GM20431 (cell line): Measurements from ENCODE around the gene COMMD1.
"Not testable (repeated sequence)": the region's sequence is repeated elsewhere in the genome, so short reads cannot be mapped to it uniquely, and the experiment has no call there.

Experiments
- in situ Hi-C: fragments of 300-500 bp; cut with MseI, MboI; formaldehyde crosslinking; loops from one replicate; pipeline ENCODE4 v1.15.0; 2020; ENCODE audit warnings: low sequenced_read_pairs; ENCODE audit not compliant: unreplicated experiment

COMMD1 gene

GRCh38 chr2:61920548-61920947 is 15.1 kb downstream of the COMMD1 start:
- in situ Hi-C loops, result loop anchor here (25.0 kb wide), 1 partner anchor 492 kb away; no protein-coding TSS in a partner anchor

- in situ Hi-C loops, result loop anchor here (25.0 kb wide), 1 partner anchor 490 kb away; no protein-coding TSS in a partner anchor
Observed at GRCh38 chr2:61922714-61923113, 17.2 kb downstream of the COMMD1 start.

GRCh38 chr2:61924895-61925663 is 19.6 kb downstream of the COMMD1 start:
- in situ Hi-C loops, result loop anchor here (25.0 kb wide), 2 partner anchors 487 to 837 kb away; no protein-coding TSS in a partner anchor

GRCh38 chr2:61926531-61927477 is 21.3 kb downstream of the COMMD1 start:
- in situ Hi-C loops, result loop anchor here (25.0 kb wide), 1 partner anchor 835 kb away; no protein-coding TSS in a partner anchor

- in situ Hi-C loops, result loop anchor here (25.0 kb wide), 1 partner anchor 833 kb away; no protein-coding TSS in a partner anchor
Observed at GRCh38 chr2:61928826-61929461, 23.5 kb downstream of the COMMD1 start.

GRCh38 chr2:61937098-61937497 is 31.6 kb downstream of the COMMD1 start:
- in situ Hi-C loops, result loop anchor here (25.0 kb wide), 1 partner anchor 825 kb away; no protein-coding TSS in a partner anchor

GRCh38 chr2:61937886-61938285 is 32.4 kb downstream of the COMMD1 start:
- in situ Hi-C loops, result loop anchor here (25.0 kb wide), 1 partner anchor 824 kb away; no protein-coding TSS in a partner anchor

- in situ Hi-C loops, result loop anchor here (25.0 kb wide), 1 partner anchor 824 kb away; no protein-coding TSS in a partner anchor
Observed at GRCh38 chr2:61938511-61938910, 33.0 kb downstream of the COMMD1 start.

GRCh38 chr2:61943251-61943650 is 37.8 kb downstream of the COMMD1 start:
- in situ Hi-C loops, result loop anchor here (25.0 kb wide), 1 partner anchor 819 kb away; no protein-coding TSS in a partner anchor

GRCh38 chr2:61946666-61947065 is 41.2 kb downstream of the COMMD1 start:
- in situ Hi-C loops, result loop anchor here (25.0 kb wide), 1 partner anchor 816 kb away; no protein-coding TSS in a partner anchor

GRCh38 chr2:61948661-61949457 is 43.4 kb downstream of the COMMD1 start:
- in situ Hi-C loops, result loop anchor here (25.0 kb wide), 1 partner anchor 813 kb away; no protein-coding TSS in a partner anchor

- in situ Hi-C loops, result loop anchor here (25.0 kb wide), 1 partner anchor 813 kb away; no protein-coding TSS in a partner anchor
Observed at GRCh38 chr2:61949458-61949713, 43.9 kb downstream of the COMMD1 start.

GRCh38 chr2:61949714-61950560 is 44.5 kb downstream of the COMMD1 start:
- in situ Hi-C loops, result loop anchor here (25.0 kb wide), 1 partner anchor 812 kb away; no protein-coding TSS in a partner anchor

GRCh38 chr2:61950571-61951315 is 45.3 kb downstream of the COMMD1 start:
- in situ Hi-C loops, result no loop called here

GRCh38 chr2:61951881-61952280 is 46.4 kb downstream of the COMMD1 start:
- in situ Hi-C loops, result no loop called here

- in situ Hi-C loops, result no loop called here
Observed at GRCh38 chr2:61952288-61952687, 46.8 kb downstream of the COMMD1 start.

GRCh38 chr2:61954856-61955255 is 49.4 kb downstream of the COMMD1 start:
- in situ Hi-C loops, result not testable (repeated sequence)
